ENCODE data around the gene TFAP2C.

DNA sequence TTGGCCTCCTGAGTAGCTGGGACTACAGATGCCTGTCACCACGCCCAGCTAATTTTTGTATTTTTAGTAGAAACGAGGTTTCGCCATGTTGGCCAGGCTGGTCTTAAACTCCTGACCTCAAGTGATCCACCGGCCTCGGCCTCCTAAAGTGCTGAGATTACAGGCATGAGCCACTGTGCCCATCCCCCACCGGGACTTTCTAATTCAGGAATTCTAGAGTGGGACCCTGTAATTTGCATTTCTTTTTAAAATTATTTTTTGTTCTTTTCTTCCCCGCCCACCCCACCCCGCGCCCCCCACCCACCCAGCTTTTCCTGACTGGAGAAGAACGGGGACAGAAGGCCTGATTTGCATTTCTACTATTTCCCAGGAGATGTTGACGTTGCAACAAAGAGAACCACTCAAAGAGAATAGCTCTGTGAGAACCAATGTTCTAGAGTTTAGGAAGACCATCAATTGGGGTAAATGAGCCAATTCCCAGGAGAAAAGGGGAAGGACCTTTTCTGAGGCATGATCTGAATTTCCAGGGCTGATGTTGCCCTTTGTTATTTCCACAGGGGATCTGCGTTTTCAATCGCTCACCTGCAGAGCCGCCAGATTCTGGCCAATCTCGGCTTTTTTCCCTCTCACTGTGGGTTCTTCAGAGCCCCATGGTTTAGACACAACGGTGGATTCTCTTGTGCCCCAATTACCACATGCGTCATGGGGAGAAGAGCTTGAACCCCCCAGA is 33.2 kb upstream of the TFAP2C start:
- TF ChIP-seq, protein P1, sequence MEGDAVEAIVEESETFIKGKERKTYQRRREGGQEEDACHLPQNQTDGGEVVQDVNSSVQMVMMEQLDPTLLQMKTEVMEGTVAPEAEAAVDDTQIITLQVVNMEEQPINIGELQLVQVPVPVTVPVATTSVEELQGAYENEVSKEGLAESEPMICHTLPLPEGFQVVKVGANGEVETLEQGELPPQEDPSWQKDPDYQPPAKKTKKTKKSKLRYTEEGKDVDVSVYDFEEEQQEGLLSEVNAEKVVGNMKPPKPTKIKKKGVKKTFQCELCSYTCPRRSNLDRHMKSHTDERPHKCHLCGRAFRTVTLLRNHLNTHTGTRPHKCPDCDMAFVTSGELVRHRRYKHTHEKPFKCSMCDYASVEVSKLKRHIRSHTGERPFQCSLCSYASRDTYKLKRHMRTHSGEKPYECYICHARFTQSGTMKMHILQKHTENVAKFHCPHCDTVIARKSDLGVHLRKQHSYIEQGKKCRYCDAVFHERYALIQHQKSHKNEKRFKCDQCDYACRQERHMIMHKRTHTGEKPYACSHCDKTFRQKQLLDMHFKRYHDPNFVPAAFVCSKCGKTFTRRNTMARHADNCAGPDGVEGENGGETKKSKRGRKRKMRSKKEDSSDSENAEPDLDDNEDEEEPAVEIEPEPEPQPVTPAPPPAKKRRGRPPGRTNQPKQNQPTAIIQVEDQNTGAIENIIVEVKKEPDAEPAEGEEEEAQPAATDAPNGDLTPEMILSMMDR (IDR thresholded peaks at IDR 0.05; ENCODE audit: insufficient read depth, low read length), result no peak
- TF ChIP-seq, protein P2, sequence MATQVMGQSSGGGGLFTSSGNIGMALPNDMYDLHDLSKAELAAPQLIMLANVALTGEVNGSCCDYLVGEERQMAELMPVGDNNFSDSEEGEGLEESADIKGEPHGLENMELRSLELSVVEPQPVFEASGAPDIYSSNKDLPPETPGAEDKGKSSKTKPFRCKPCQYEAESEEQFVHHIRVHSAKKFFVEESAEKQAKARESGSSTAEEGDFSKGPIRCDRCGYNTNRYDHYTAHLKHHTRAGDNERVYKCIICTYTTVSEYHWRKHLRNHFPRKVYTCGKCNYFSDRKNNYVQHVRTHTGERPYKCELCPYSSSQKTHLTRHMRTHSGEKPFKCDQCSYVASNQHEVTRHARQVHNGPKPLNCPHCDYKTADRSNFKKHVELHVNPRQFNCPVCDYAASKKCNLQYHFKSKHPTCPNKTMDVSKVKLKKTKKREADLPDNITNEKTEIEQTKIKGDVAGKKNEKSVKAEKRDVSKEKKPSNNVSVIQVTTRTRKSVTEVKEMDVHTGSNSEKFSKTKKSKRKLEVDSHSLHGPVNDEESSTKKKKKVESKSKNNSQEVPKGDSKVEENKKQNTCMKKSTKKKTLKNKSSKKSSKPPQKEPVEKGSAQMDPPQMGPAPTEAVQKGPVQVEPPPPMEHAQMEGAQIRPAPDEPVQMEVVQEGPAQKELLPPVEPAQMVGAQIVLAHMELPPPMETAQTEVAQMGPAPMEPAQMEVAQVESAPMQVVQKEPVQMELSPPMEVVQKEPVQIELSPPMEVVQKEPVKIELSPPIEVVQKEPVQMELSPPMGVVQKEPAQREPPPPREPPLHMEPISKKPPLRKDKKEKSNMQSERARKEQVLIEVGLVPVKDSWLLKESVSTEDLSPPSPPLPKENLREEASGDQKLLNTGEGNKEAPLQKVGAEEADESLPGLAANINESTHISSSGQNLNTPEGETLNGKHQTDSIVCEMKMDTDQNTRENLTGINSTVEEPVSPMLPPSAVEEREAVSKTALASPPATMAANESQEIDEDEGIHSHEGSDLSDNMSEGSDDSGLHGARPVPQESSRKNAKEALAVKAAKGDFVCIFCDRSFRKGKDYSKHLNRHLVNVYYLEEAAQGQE (IDR thresholded peaks at IDR 0.05; ENCODE audit: insufficient replicate concordance, low read depth), result no peak
- no peak for TF ChIP-seq GABPA (IDR thresholded peaks at IDR 0.05; ENCODE audit: low read depth)
